Measurements from ENCODE around the gene TGFBR3.

Gene TGFBR3

DNA sequence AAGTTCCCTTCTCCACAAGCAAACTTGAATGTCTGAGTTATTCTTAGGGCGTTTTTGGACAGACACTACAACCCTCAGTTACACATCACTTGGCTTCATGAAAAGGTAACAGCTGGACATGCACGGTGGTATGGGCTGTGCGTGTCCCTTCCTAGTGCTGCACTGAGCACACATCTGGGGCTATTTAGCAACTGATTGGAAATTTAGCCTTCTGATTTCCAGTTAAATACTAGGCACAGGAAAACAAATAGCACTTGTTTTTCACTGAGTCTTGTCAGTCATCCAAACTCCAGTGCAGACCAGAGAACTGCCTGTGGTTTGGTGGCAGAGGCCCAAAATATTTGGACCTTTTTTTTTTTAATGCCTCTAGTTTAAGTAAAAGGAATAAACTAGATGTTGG, 134.7 kb downstream of the TGFBR3 start:
- no peak overlapping the region for H3K4me3 ChIP-seq (ENCODE audit: insufficient read depth, low read length, poor library complexity, severe bottlenecking)
- no peak overlapping the region for H3K9ac ChIP-seq (ENCODE audit: low read length)
- no peaks in the 10 kb centered on the region for H4K20me1 ChIP-seq (ENCODE audit: low read depth, low read length)
- H3K9me3 ChIP-seq (ENCODE audit: insufficient read depth, low read length), result no peaks in the 10 kb centered on the region
- no peaks in the 10 kb centered on the region for H3K27me3 ChIP-seq (ENCODE audit: low read length)
- H3K36me3 ChIP-seq (ENCODE audit: low read length), result no peaks in the 10 kb centered on the region
- no peaks in the 10 kb centered on the region for H3K9me2 ChIP-seq (replicated peaks; ENCODE audit: insufficient read depth, low read length)
- H2AFZ ChIP-seq (ENCODE audit: low read depth, low read length, severe bottlenecking), result no peak overlapping the region
- no peaks in the 10 kb centered on the region for H3K79me2 ChIP-seq (ENCODE audit: insufficient read depth, low read length)
- no peaks in the 10 kb centered on the region for H3F3A ChIP-seq (ENCODE audit: insufficient read depth)
- TF ChIP-seq, protein P1, sequence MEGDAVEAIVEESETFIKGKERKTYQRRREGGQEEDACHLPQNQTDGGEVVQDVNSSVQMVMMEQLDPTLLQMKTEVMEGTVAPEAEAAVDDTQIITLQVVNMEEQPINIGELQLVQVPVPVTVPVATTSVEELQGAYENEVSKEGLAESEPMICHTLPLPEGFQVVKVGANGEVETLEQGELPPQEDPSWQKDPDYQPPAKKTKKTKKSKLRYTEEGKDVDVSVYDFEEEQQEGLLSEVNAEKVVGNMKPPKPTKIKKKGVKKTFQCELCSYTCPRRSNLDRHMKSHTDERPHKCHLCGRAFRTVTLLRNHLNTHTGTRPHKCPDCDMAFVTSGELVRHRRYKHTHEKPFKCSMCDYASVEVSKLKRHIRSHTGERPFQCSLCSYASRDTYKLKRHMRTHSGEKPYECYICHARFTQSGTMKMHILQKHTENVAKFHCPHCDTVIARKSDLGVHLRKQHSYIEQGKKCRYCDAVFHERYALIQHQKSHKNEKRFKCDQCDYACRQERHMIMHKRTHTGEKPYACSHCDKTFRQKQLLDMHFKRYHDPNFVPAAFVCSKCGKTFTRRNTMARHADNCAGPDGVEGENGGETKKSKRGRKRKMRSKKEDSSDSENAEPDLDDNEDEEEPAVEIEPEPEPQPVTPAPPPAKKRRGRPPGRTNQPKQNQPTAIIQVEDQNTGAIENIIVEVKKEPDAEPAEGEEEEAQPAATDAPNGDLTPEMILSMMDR (IDR thresholded peaks at IDR 0.05; ENCODE audit: insufficient read depth, low read length, poor library complexity, severe bottlenecking), result no peak
- no peak for TF ChIP-seq EZH2phosphoT487 (conservative IDR thresholded peaks at IDR 0.05; ENCODE audit: low read length)
- H3K27ac ChIP-seq (ENCODE audit: low read depth, low read length), result no peak overlapping the region
- no peak overlapping the region for H3K4me2 ChIP-seq (ENCODE audit: low read depth, low read length, poor library complexity, severe bottlenecking)

DNA sequence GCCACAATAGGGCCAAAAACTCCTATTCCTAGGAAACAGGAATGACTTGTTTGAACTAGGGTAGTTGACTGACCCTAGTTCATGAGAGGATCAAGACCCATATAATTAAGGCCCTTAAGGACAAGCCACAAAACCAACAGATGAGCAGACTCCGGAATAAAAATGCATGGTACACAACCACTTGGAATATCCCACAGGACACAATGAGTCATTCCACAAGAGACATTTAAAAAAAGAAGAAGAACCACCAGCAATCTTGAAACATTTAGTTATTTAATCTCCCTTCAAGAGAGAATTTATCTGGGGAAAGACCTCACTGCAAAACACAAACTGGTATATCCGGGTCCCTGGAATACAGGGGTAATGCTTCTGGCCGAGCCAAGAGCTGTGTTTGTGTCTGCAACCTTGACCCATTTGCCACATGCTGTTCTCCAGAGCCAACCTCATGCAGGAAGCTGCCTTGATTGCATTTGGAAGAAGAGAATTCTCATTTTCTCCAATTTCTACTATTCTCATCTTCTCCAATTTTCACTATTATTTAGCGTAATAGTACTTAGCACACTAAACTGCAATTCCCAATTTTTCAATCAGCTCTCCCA, 135.5 kb downstream of the TGFBR3 start:
- Histone ChIP-seq H3K79me2 (ENCODE audit: insufficient read depth, low read length) (no peaks in the 10 kb centered on the region), H3K9me3 (ENCODE audit: insufficient read depth, low read length) (no peaks in the 10 kb centered on the region), H4K20me1 (ENCODE audit: low read depth, low read length) (no peaks in the 10 kb centered on the region), H3F3A (ENCODE audit: insufficient read depth) (no peaks in the 10 kb centered on the region), H3K9ac (ENCODE audit: low read length) (no peak overlapping the region), H3K4me3 (ENCODE audit: insufficient read depth, low read length, poor library complexity, severe bottlenecking) (no peak overlapping the region), H3K27ac (ENCODE audit: low read depth, low read length) (no peak overlapping the region), H3K9me2 (replicated peaks; ENCODE audit: insufficient read depth, low read length) (no peaks in the 10 kb centered on the region), H3K4me2 (ENCODE audit: low read depth, low read length, poor library complexity, severe bottlenecking) (no peak overlapping the region), H3K36me3 (ENCODE audit: low read length) (no peaks in the 10 kb centered on the region), H2AFZ (ENCODE audit: low read depth, low read length, severe bottlenecking) (no peak overlapping the region), H3K27me3 (ENCODE audit: low read length) (no peaks in the 10 kb centered on the region)
- TF ChIP-seq, protein P1 (IDR thresholded peaks at IDR 0.05; ENCODE audit: insufficient read depth, low read length, poor library complexity, severe bottlenecking), result no peak
- no peak for TF ChIP-seq EZH2phosphoT487 (conservative IDR thresholded peaks at IDR 0.05; ENCODE audit: low read length)

DNA sequence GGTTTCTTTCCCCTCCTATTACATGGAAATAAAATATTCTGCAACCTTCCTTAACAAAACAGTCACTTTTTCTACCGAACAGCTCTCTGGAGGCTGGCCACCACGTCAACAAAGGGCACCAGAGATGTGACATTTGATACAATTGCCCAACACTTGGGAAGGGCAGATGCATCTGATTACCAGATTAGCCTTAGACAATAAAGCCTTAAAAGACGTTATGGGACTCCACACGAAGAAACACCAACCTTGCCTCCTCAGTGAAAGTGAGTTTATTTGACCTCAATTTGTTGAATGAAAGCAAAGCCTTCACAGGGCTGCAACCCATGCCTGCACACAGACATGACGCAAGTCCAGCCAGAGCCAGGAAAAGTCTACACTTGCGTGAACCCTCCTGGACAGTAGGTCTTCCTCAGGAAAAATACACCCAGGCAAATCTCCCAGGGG, 136.1 kb downstream of the TGFBR3 start:
- Histone ChIP-seq H2AFZ (ENCODE audit: low read depth, low read length, severe bottlenecking) (no peak overlapping the region), H3K79me2 (ENCODE audit: insufficient read depth, low read length) (no peaks in the 10 kb centered on the region), H3F3A (ENCODE audit: insufficient read depth) (no peaks in the 10 kb centered on the region), H3K36me3 (ENCODE audit: low read length) (no peaks in the 10 kb centered on the region), H3K9me2 (replicated peaks; ENCODE audit: insufficient read depth, low read length) (no peaks in the 10 kb centered on the region), H3K4me3 (ENCODE audit: insufficient read depth, low read length, poor library complexity, severe bottlenecking) (no peak overlapping the region), H3K9me3 (ENCODE audit: insufficient read depth, low read length) (no peaks in the 10 kb centered on the region), H4K20me1 (ENCODE audit: low read depth, low read length) (no peaks in the 10 kb centered on the region), H3K4me2 (ENCODE audit: low read depth, low read length, poor library complexity, severe bottlenecking) (no peak overlapping the region), H3K27ac (ENCODE audit: low read depth, low read length) (no peak overlapping the region), H3K27me3 (ENCODE audit: low read length) (no peaks in the 10 kb centered on the region), H3K9ac (ENCODE audit: low read length) (no peak overlapping the region)
- TF ChIP-seq, protein P1 (IDR thresholded peaks at IDR 0.05; ENCODE audit: insufficient read depth, low read length, poor library complexity, severe bottlenecking), result no peak
- no peak for TF ChIP-seq EZH2phosphoT487 (conservative IDR thresholded peaks at IDR 0.05; ENCODE audit: low read length)
